ENCODE results near the gene ATP2B2.

ATP2B2 gene

DNA sequence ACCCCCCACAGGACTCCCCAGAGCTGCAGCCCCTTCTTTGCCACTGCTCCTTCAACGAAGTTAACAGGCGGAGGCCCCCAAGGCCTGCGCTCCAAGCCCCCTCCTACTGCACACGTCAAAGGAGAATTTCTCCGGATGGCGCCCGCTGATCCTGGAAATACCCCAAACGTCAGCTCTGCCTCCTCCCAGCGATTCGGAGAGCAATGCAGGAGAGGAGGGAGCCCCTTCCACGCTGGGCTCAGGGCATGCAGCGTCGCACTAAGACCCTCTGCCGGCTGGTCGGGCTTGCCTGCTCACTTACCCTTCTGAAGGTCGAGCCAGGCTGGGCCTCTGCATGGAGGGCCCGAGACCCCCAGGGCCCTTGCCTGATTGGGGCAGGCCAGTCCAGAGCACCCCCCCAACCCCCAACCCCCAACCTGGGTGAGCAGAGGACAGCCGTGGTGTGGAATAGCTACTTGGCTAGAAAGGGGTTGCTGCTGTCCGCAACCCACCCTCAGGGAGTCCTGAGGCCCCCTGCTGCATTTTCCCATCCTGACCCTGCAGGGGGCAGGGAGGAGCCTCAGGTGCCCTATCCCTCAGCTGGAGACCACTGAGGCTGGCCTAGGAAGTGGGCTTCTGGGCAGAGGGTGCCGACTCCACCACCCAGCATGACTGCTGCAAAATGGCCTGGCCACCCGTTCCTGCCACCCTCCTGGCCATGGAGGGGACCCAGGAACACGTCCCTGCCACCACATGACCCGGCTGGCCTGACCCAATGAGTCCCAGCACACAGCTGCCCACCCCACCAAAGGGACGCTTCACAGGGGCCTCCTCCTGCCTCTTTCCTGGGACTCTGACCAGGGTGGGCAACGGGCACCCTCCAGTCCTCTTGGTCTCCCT, 976 bp downstream of the ATP2B2 start:
- TF ChIP-seq, protein P1, sequence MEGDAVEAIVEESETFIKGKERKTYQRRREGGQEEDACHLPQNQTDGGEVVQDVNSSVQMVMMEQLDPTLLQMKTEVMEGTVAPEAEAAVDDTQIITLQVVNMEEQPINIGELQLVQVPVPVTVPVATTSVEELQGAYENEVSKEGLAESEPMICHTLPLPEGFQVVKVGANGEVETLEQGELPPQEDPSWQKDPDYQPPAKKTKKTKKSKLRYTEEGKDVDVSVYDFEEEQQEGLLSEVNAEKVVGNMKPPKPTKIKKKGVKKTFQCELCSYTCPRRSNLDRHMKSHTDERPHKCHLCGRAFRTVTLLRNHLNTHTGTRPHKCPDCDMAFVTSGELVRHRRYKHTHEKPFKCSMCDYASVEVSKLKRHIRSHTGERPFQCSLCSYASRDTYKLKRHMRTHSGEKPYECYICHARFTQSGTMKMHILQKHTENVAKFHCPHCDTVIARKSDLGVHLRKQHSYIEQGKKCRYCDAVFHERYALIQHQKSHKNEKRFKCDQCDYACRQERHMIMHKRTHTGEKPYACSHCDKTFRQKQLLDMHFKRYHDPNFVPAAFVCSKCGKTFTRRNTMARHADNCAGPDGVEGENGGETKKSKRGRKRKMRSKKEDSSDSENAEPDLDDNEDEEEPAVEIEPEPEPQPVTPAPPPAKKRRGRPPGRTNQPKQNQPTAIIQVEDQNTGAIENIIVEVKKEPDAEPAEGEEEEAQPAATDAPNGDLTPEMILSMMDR (conservative IDR thresholded peaks at IDR 0.05; ENCODE audit: control insufficient read depth, insufficient read depth, low read depth, low read length) = no peak
- no peak overlapping the region for H3K4me3 ChIP-seq (ENCODE audit: control insufficient read depth, low read depth, low read length)
- DNase-seq (ENCODE audit: low read depth) = no peak

- DNase-seq (ENCODE audit: low read depth) = no peak
- no peak overlapping the region for H3K4me3 ChIP-seq (ENCODE audit: control insufficient read depth, low read depth, low read length)
- TF ChIP-seq, protein P1 (conservative IDR thresholded peaks at IDR 0.05; ENCODE audit: control insufficient read depth, insufficient read depth, low read depth, low read length) = no peak
These were observed 2.1 kb downstream of the ATP2B2 start for GRCh38 chr3:10503217-10503796.

DNA sequence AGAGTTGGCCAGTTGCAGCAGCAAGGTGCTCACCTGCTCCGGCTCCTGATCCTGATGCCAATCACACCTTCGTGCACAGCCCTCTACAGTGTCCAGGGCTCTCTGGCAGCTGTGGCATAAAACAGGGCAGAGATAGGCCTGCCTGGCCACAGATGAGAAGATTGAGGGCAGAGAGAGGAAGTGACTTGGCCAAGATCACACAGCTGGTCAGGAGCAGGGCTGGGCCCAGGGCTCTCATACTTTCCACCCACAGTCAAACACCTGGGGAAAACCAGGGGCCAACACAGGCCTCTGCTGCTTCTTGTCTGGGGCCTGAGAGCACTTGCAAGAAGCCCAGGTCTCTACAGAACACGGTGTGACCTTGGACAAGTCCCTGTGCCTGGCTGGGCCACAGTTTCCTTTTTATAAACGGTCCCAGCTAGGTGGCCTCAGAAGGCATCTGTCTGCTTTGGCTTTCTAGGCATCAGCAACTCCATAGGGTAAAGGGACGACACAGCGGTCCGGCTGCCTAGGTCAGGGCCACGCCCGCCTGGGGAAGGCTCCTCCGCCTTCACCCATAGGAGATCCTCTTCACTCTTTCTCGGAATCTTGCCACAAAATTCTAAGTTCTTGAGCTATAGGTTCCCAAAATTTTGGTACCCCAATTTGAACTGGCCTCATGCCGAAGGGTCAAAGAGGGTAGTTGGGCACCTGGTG, 3.1 kb downstream of the ATP2B2 start:
- DNase-seq (ENCODE audit: low read depth) = no peak
- TF ChIP-seq, protein P1 (conservative IDR thresholded peaks at IDR 0.05; ENCODE audit: control insufficient read depth, insufficient read depth, low read depth, low read length) = no peak
- H3K4me3 ChIP-seq (ENCODE audit: control insufficient read depth, low read depth, low read length) = no peak overlapping the region

DNA sequence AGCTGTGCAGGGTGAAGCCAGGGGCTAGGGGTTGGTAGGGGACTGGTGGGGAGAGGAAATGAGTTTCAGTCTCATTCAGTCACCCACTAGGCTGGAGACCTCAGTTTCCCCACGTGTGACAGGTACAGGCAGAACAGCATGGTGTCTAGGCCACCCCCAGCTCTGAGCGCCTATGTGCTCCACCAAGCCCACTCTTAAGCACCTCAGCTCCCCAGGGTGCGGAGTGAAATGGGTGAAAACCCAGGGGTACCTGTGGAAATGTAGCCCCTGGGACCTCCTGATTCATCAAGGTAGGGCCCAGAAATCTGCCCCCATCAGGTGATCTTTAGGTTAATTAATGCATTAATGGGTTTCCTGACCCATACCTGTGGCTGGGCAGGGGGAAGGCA, 3.7 kb downstream of the ATP2B2 start:
- DNase-seq (ENCODE audit: low read depth) = no peak
- H3K4me3 ChIP-seq (ENCODE audit: control insufficient read depth, low read depth, low read length) = no peak overlapping the region
- TF ChIP-seq, protein P1 (conservative IDR thresholded peaks at IDR 0.05; ENCODE audit: control insufficient read depth, insufficient read depth, low read depth, low read length) = no peak

GRCh38 chr3:10500717-10501663, 4.4 kb downstream of the ATP2B2 start:
- TF ChIP-seq, protein P1 (conservative IDR thresholded peaks at IDR 0.05; ENCODE audit: control insufficient read depth, insufficient read depth, low read depth, low read length) = no peak
- H3K4me3 ChIP-seq (ENCODE audit: control insufficient read depth, low read depth, low read length) = no peak overlapping the region
- no peak for DNase-seq (ENCODE audit: low read depth)

- DNase-seq (ENCODE audit: low read depth) = no peak
- no peak overlapping the region for H3K4me3 ChIP-seq (ENCODE audit: control insufficient read depth, low read depth, low read length)
- TF ChIP-seq, protein P1 (conservative IDR thresholded peaks at IDR 0.05; ENCODE audit: control insufficient read depth, insufficient read depth, low read depth, low read length) = no peak
These were observed 7.1 kb downstream of the ATP2B2 start for GRCh38 chr3:10498271-10498670.
